Ascending aorta (tissue), 2 donors: ENCODE data around the gene CAPN6. TPM values are rescaled to one million over a fixed set of nuclear protein-coding genes. Genes with fewer than 3 reads are reported as not detected.

ENCODE experiments used
- DNase-seq, 2 donors: peaks; one replicate each; pipeline ENCODE4 v3.0.0-alpha.2; 2019; ENCODE audit warnings: low spot score in 2 of 2
- H3K27ac ChIP-seq, 2 donors: fragments of 200-600 bp; sonication (generic); one replicate each; pipeline ENCODE4 v1.5.1; 2016 to 2017; ENCODE audit warnings: mild to moderate bottlenecking in 1 of 2
- H3K27me3 ChIP-seq: fragments of 200-600 bp; sonication (generic); one replicate; pipeline ENCODE4 v1.5.1; 2017
- H3K36me3 ChIP-seq, 2 donors: fragments of 200-600 bp; sonication (generic); one replicate each; pipeline ENCODE4 v1.5.1; 2016
- H3K4me1 ChIP-seq, 2 donors: fragments of 200-600 bp; sonication (generic); one replicate each; pipeline ENCODE4 v1.5.1; 2016 to 2017; ENCODE audit warnings: mild to moderate bottlenecking in 1 of 2
- H3K4me3 ChIP-seq, 2 donors: fragments of 200-600 bp; sonication (generic); one replicate each; pipeline ENCODE4 v1.5.1; 2016 to 2017; ENCODE audit warnings: mild to moderate bottlenecking in 1 of 2
- H3K9me3 ChIP-seq, 2 donors: fragments of 200-600 bp; sonication (generic); one replicate each; pipeline ENCODE4 v1.5.1; 2016
- intact Hi-C: fragments of 100-400 bp; cut with DNase I; formaldehyde crosslinking; loops from one replicate; pipeline ENCODE4 v1.15.1; 2023
- total RNA-seq: library from RNA; depleted of rRNA; stranded (reverse); fragments of >200 nt; gene quantifications from one replicate; pipeline ENCODE4 v1.1.0, GENCODE V29; 2016
- TF ChIP-seq, protein P1 (sequence below), 3 experiments: fragments of 200-600 bp in 2 of 3; fragments of 450-650 bp in 1 of 3; sonication (generic) in 2 of 3; IDR thresholded peaks; one replicate each; pipeline ENCODE4 v1.5.1; 2016 to 2019; ENCODE audit warnings: antibody characterized with exemption in 3 of 3, mild to moderate bottlenecking in 1 of 3, moderate library complexity in 1 of 3

CAPN6 gene
- total RNA-seq, 1 donor from 2014 or later = 1.5 TPM

GRCh38 chrX:111200327-111200726, 70.0 kb downstream of the CAPN6 start:
- TF ChIP-seq, protein P1, sequence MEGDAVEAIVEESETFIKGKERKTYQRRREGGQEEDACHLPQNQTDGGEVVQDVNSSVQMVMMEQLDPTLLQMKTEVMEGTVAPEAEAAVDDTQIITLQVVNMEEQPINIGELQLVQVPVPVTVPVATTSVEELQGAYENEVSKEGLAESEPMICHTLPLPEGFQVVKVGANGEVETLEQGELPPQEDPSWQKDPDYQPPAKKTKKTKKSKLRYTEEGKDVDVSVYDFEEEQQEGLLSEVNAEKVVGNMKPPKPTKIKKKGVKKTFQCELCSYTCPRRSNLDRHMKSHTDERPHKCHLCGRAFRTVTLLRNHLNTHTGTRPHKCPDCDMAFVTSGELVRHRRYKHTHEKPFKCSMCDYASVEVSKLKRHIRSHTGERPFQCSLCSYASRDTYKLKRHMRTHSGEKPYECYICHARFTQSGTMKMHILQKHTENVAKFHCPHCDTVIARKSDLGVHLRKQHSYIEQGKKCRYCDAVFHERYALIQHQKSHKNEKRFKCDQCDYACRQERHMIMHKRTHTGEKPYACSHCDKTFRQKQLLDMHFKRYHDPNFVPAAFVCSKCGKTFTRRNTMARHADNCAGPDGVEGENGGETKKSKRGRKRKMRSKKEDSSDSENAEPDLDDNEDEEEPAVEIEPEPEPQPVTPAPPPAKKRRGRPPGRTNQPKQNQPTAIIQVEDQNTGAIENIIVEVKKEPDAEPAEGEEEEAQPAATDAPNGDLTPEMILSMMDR (IDR thresholded peaks at IDR 0.05) = no peak
- Histone ChIP-seq H3K27ac (no peak overlapping the region), H3K9me3 (no peaks in the 10 kb centered on the region), H3K36me3 (no peaks in the 10 kb centered on the region), H3K4me3 (no peak overlapping the region), H3K4me1 (no peaks in the 10 kb centered on the region), H3K27me3 (no peaks in the 10 kb centered on the region)
- DNase-seq = no peak
- intact Hi-C loops = no loop called here

DNA sequence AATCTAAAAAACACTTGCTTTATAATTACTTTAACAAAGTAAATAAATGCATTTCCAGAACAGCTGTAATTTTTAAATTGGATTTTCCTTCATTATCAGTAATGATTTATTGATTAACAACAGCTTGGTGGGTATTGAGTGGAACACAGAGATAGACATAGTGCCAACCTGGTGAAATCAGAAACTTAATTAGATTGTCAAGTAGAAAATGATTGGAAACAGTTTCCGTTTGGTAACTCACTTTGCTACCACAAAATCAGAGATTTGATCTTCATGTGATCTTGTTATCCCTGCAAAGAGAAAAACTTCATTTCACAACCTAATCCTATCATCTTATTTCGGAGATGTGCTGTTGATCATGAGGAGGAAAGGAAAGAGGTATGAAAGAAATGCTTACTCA, 70.8 kb downstream of the CAPN6 start:
- no peak for DNase-seq
- no peak overlapping the region for H3K27ac ChIP-seq
- no peaks in the 10 kb centered on the region for H3K9me3 ChIP-seq
- TF ChIP-seq, protein P1 (IDR thresholded peaks at IDR 0.05) = no peak
- no peaks in the 10 kb centered on the region for H3K27me3 ChIP-seq
- no peak overlapping the region for H3K4me3 ChIP-seq
- H3K36me3 ChIP-seq = no peaks in the 10 kb centered on the region
- intact Hi-C loops = no loop called here
- no peaks in the 10 kb centered on the region for H3K4me1 ChIP-seq

Other genes starting within 250 kb of the CAPN6 start
- 0.64 TPM for gene PAK3, start 174.3 kb downstream of the CAPN6 start, total RNA-seq
- gene DCX, start 141.7 kb upstream of the CAPN6 start, total RNA-seq = not detected
- not detected for gene SERTM2, start 241.2 kb upstream of the CAPN6 start, total RNA-seq